Kidney epithelial cell (primary cell): Measurements from ENCODE around the gene TVP23C. TPM values are rescaled to one million over a fixed set of nuclear protein-coding genes. Genes with fewer than 3 reads are reported as not detected.

Experiments
- DNase-seq: peaks from one replicate; pipeline ENCODE4 v3.0.0-alpha.2; 2010; ENCODE audit warnings: low read depth
- H3K27me3 ChIP-seq: 2 replicates; pipeline ENCODE4 v1.6.0; 2011; ENCODE audit warnings: low read length; ENCODE audit not compliant: control insufficient read depth, insufficient read depth
- H3K36me3 ChIP-seq: 2 replicates; pipeline ENCODE4 v1.5.1; 2011; ENCODE audit warnings: low read length; ENCODE audit not compliant: control insufficient read depth, insufficient read depth
- H3K4me3 ChIP-seq: 2 replicates; pipeline ENCODE4 v1.5.1; 2011; ENCODE audit warnings: low read depth, mild to moderate bottlenecking, control low read depth, low read length
- CTCF ChIP-seq: IDR thresholded peaks from 2 replicates; pipeline ENCODE4 v1.5.1; 2011; ENCODE audit warnings: mild to moderate bottlenecking, moderate library complexity, low read length, control low read depth, inconsistent platforms; ENCODE audit not compliant: insufficient read depth, poor library complexity, severe bottlenecking
- total RNA-seq: library from RNA; depleted of rRNA; stranded (reverse); fragments of >200 nt; gene quantifications from 2 replicates; pipeline ENCODE4 v1.2.3, GENCODE V29; 2015

TVP23C gene
- total RNA-seq, 1 donor from 2014 or later = 8.1 TPM

DNA sequence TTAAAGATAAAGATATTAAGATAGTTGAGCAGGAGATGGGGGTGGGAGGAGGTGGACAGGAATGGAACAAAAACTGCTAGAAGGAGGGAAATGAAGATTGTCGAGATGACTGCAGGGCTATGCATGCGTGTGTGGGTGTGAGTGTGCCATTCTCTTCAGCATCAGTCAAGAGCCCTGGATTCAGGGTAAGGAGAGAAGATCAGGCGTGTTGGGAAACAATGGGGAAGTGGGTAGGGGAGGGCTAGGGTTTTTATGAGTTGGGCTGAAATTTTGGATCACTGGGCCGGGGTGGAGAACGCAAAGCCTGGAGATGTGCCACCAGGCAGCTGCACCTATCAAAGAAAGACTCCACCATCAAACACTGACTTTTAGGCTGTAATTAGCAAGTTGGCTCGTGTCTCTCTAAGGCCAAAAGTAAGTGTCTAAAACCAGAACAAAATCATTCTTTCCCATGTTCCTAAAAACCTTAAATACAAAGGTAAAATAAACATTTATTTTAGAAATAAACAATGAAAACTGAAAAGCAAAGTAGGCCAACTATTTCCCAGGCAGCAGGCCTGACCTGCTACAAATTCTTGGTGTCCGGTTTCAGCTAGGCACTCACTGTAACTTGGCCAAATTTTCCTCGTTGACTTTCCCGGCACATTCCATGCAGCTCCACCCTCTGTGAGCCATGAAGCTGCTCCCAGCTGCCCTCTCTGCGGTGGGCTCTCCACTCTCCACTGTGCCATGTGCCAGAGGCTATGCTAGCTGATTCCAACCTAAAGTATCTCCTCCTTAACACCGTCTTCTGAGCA is 100.1 kb downstream of the TVP23C start:
- Histone ChIP-seq H3K4me3 (no peak overlapping the region), H3K27me3 (no peaks in the 10 kb centered on the region), H3K36me3 (no peaks in the 10 kb centered on the region)
- no peak for DNase-seq
- TF ChIP-seq CTCF = no peak

DNA sequence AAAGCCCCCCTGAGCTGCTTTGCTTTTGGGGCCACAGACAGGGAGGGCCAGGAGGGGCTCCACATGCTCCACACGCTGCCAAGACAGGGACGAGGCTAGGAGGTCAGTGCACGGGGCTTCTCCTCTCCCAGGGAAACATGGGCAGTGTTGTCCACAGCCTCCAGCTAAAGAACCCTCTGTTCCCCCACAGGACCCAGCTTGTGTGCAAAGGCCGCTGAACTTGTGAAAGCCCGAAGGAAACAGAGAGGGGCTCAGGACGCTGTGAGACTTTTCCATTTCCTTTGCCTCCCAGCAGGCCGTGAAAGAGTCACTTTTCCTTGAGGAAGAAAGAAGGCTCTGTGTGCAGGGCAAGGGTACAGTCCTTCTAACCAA is 105.6 kb downstream of the TVP23C start:
- Histone ChIP-seq H3K27me3 (no peaks in the 10 kb centered on the region), H3K4me3 (no peak overlapping the region), H3K36me3 (no peaks in the 10 kb centered on the region)
- no peak for TF ChIP-seq CTCF
- no peak for DNase-seq

GRCh38 chr17:15456972-15457722 is 106.1 kb downstream of the TVP23C start:
- Histone ChIP-seq H3K27me3 (no peaks in the 10 kb centered on the region), H3K36me3 (no peaks in the 10 kb centered on the region), H3K4me3 (no peak overlapping the region)
- no peak for DNase-seq
- TF ChIP-seq CTCF = no peak

- TF ChIP-seq CTCF = no peak
- no peak for DNase-seq
- Histone ChIP-seq H3K36me3 (no peaks in the 10 kb centered on the region), H3K27me3 (no peaks in the 10 kb centered on the region), H3K4me3 (no peak overlapping the region)
Measured at GRCh38 chr17:15456496-15456895, 106.8 kb downstream of the TVP23C start.

DNA sequence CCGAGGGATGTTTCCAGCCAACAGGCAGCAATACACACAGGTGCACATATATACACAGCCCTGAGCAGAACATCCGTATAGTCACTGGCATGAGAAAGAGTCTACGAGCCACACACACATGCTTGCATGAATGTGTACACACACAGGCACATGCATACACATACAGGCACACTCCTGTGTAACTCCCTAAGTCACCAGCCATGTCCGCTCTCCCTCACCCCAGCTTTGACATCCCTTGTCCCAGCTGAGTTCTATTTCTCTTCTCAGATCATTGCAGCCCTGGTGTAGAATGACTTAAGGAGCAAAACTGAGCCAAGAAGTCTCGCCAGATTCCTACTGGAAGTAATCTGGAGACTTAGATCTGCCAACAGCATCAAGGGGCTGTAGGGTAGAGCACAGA is 108.9 kb downstream of the TVP23C start:
- Histone ChIP-seq H3K27me3 (no peaks in the 10 kb centered on the region), H3K4me3 (no peak overlapping the region), H3K36me3 (no peaks in the 10 kb centered on the region)
- TF ChIP-seq CTCF = no peak
- DNase-seq = no peak
